Measurements from ENCODE around the gene ARMC7. TPM values are rescaled to one million over a fixed set of nuclear protein-coding genes. Genes with fewer than 3 reads are reported as not detected.

ARMC7 gene
- 1.8 and 3.2 TPM in 2 replicates for total RNA-seq

GRCh38 chr17:75109407-75110233, at the start of gene ARMC7:
Gene ARMC7, plus strand, starts transcription at chr17:75109969. Its CDS starts 320 bp downstream, at chr17:75110289.
- Histone ChIP-seq H3K36me3 (ENCODE audit: control insufficient read depth, insufficient read depth, low read length) (no peaks in the 10 kb centered on the region), H3K27me3 (ENCODE audit: control insufficient read depth, insufficient read depth, low read length) (no peaks in the 10 kb centered on the region), H3K4me3 (ENCODE audit: low read depth, low read length) (peak within 1 kb of the TSS; percentile 47)
- TF ChIP-seq CTCF (IDR thresholded peaks at IDR 0.05; ENCODE audit: insufficient read depth, low read length, severe bottlenecking): peak; percentile 4
- peak; percentile 67 for DNase-seq (ENCODE audit: low read depth)
- FAIRE-seq: no peak

GRCh38 chr17:75060434-75061054, 49.2 kb upstream of the ARMC7 start:
- peaks cover 15% of the 10 kb centered on the region for H3K36me3 ChIP-seq (ENCODE audit: control insufficient read depth, insufficient read depth, low read length)
- FAIRE-seq: no peak
- H3K27me3 ChIP-seq (ENCODE audit: control insufficient read depth, insufficient read depth, low read length): no peaks in the 10 kb centered on the region
- TF ChIP-seq CTCF (IDR thresholded peaks at IDR 0.05; ENCODE audit: insufficient read depth, low read length, severe bottlenecking): no peak
- no peak for DNase-seq (ENCODE audit: low read depth)
- H3K4me3 ChIP-seq (ENCODE audit: low read depth, low read length): no peak overlapping the region

- DNase-seq (ENCODE audit: low read depth) (no peak), FAIRE-seq (no peak)
- Histone ChIP-seq H3K36me3 (ENCODE audit: control insufficient read depth, insufficient read depth, low read length) (peaks cover 15% of the 10 kb centered on the region), H3K27me3 (ENCODE audit: control insufficient read depth, insufficient read depth, low read length) (no peaks in the 10 kb centered on the region), H3K4me3 (ENCODE audit: low read depth, low read length) (no peak overlapping the region)
- no peak for TF ChIP-seq CTCF (IDR thresholded peaks at IDR 0.05; ENCODE audit: insufficient read depth, low read length, severe bottlenecking)
Measured at GRCh38 chr17:75061055-75061438, 48.7 kb upstream of the ARMC7 start.

GRCh38 chr17:75061618-75062017, 48.2 kb upstream of the ARMC7 start:
- H3K4me3 ChIP-seq (ENCODE audit: low read depth, low read length): no peak overlapping the region
- no peak for DNase-seq (ENCODE audit: low read depth)
- peaks cover 15% of the 10 kb centered on the region for H3K36me3 ChIP-seq (ENCODE audit: control insufficient read depth, insufficient read depth, low read length)
- TF ChIP-seq CTCF (IDR thresholded peaks at IDR 0.05; ENCODE audit: insufficient read depth, low read length, severe bottlenecking): no peak
- FAIRE-seq: no peak
- no peaks in the 10 kb centered on the region for H3K27me3 ChIP-seq (ENCODE audit: control insufficient read depth, insufficient read depth, low read length)

- no peak for TF ChIP-seq CTCF (IDR thresholded peaks at IDR 0.05; ENCODE audit: insufficient read depth, low read length, severe bottlenecking)
- DNase-seq (ENCODE audit: low read depth) (no peak), FAIRE-seq (no peak)
- Histone ChIP-seq H3K27me3 (ENCODE audit: control insufficient read depth, insufficient read depth, low read length) (no peaks in the 10 kb centered on the region), H3K36me3 (ENCODE audit: control insufficient read depth, insufficient read depth, low read length) (peaks cover 15% of the 10 kb centered on the region), H3K4me3 (ENCODE audit: low read depth, low read length) (no peak overlapping the region)
Measured at GRCh38 chr17:75063201-75063600, 46.6 kb upstream of the ARMC7 start.
